Osteocyte (in vitro differentiated cells): Measurements from ENCODE around the gene HOXA10. TPM values are rescaled to one million over a fixed set of nuclear protein-coding genes. Genes with fewer than 3 reads are reported as not detected.

Source experiments
- DNase-seq: peaks from one replicate; pipeline ENCODE4 v3.0.0; 2021; ENCODE audit warnings: mixed read lengths; ENCODE audit not compliant: unreplicated experiment; ENCODE audit errors: extremely low spot score
- H3K27ac Mint-ChIP-seq: one replicate; pipeline ENCODE4 v1.8.0; 2021; ENCODE audit warnings: mild to moderate bottlenecking, mixed read lengths; ENCODE audit not compliant: unreplicated experiment
- H3K27me3 Mint-ChIP-seq: one replicate; pipeline ENCODE4 v1.8.0; 2021; ENCODE audit warnings: mixed read lengths; ENCODE audit not compliant: unreplicated experiment
- H3K36me3 Mint-ChIP-seq: one replicate; pipeline ENCODE4 v1.8.0; 2021; ENCODE audit warnings: mixed read lengths; ENCODE audit not compliant: unreplicated experiment
- H3K4me1 Mint-ChIP-seq: one replicate; pipeline ENCODE4 v1.8.0; 2021; ENCODE audit warnings: mixed read lengths; ENCODE audit not compliant: unreplicated experiment
- H3K4me3 Mint-ChIP-seq: one replicate; pipeline ENCODE4 v1.8.0; 2021; ENCODE audit warnings: mild to moderate bottlenecking, moderate library complexity, mixed read lengths; ENCODE audit not compliant: unreplicated experiment
- H3K9me3 Mint-ChIP-seq: one replicate; pipeline ENCODE4 v1.8.0; 2021; ENCODE audit warnings: mixed read lengths; ENCODE audit not compliant: unreplicated experiment
- CTCF ChIP-seq: fragments of 200-600 bp; sonication (generic); IDR thresholded peaks from 2 replicates; pipeline ENCODE4 v1.5.0; 2021; ENCODE audit warnings: antibody characterized with exemption, mild to moderate bottlenecking, moderate library complexity
- total RNA-seq: library from RNA; stranded (reverse); gene quantifications from 2 replicates; pipeline ENCODE4 v1.2.1, GENCODE V29; 2021

HOXA10 gene
- total RNA-seq, 1 donor from 2014 or later: not detected

GRCh38 chr7:27164045-27164366 is 10.1 kb downstream of the HOXA10 start:
- Mint-ChIP-seq H3K9me3 (no peaks in the 10 kb centered on the region), H3K36me3 (peaks cover 2% of the 10 kb centered on the region), H3K27ac (no peak overlapping the region), H3K4me3 (no peak overlapping the region), H3K27me3 (peaks cover 85% of the 10 kb centered on the region), H3K4me1 (peaks cover 9% of the 10 kb centered on the region)
- no peak for DNase-seq
- no peak for TF ChIP-seq CTCF

- Mint-ChIP-seq H3K9me3 (no peaks in the 10 kb centered on the region), H3K36me3 (no peaks in the 10 kb centered on the region), H3K4me1 (peaks cover 6% of the 10 kb centered on the region), H3K27ac (no peak overlapping the region), H3K4me3 (no peak overlapping the region), H3K27me3 (peaks cover 85% of the 10 kb centered on the region)
- DNase-seq: no peak
- no peak for TF ChIP-seq CTCF
Measured at GRCh38 chr7:27163288-27164044, 10.7 kb downstream of the HOXA10 start.

GRCh38 chr7:27162561-27163287 is 11.4 kb downstream of the HOXA10 start:
- H3K27ac Mint-ChIP-seq: no peak overlapping the region
- no peaks in the 10 kb centered on the region for H3K36me3 Mint-ChIP-seq
- peaks cover 7% of the 10 kb centered on the region for H3K9me3 Mint-ChIP-seq
- peaks cover 85% of the 10 kb centered on the region for H3K27me3 Mint-ChIP-seq
- peaks cover 6% of the 10 kb centered on the region for H3K4me1 Mint-ChIP-seq
- H3K4me3 Mint-ChIP-seq: no peak overlapping the region
- TF ChIP-seq CTCF: no peak
- no peak for DNase-seq

GRCh38 chr7:27161721-27162560 is 12.2 kb downstream of the HOXA10 start:
- Mint-ChIP-seq H3K27me3 (peaks cover 85% of the 10 kb centered on the region), H3K36me3 (no peaks in the 10 kb centered on the region), H3K4me3 (no peak overlapping the region), H3K9me3 (peaks cover 7% of the 10 kb centered on the region), H3K27ac (no peak overlapping the region), H3K4me1 (peaks cover 7% of the 10 kb centered on the region)
- TF ChIP-seq CTCF: no peak
- no peak for DNase-seq
